ENCODE measurements around the gene ARHGEF11.

ARHGEF11 gene

DNA sequence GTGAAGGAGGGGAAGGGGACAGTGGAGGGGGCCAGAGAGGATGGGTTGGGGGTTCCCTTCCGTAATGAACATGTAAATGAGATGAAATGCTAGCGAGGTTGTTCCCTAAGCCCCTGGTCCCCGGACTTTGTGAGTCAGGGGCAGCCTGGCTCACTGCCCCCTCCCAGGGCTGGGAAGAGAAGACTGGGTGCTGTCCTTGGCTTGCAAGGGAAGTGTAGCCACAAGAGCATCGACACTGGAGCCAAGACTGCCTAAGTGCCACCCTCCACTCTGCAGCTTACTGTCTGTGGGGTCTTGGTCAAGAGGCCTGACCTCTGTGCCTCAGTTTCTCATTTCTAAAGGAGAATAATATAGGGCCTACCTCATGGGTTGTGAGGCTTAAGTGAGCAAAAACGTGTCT lies 151.5 kb downstream of the ARHGEF11 start:
- peaks cover 53% of the 10 kb centered on the region for H3K27me3 ChIP-seq (ENCODE audit: control insufficient read depth, insufficient read depth, low read length)
- no peak overlapping the region for H3K27ac ChIP-seq (ENCODE audit: low read depth, low read length)
- H3K4me1 ChIP-seq (ENCODE audit: control insufficient read depth, insufficient read depth, low read length), result peaks cover 7% of the 10 kb centered on the region
- H3K9ac ChIP-seq (ENCODE audit: low read depth, low read length), result no peak overlapping the region
- peak overlapping the region; percentile 51; the same call in 1 of the 2 replicates for H3K4me3 ChIP-seq (ENCODE audit: low read depth, low read length)
- no peaks in the 10 kb centered on the region for H3K36me3 ChIP-seq (ENCODE audit: control insufficient read depth, insufficient read depth, low read length)
- no peaks in the 10 kb centered on the region for H3K9me3 ChIP-seq (ENCODE audit: control insufficient read depth, insufficient read depth, low read length)

GRCh38 chr1:156893048-156893953 lies 152.2 kb downstream of the ARHGEF11 start, which contains the start of gene PEAR1:
Gene PEAR1 (plus strand): TSS chr1:156893718. CDS start chr1:156903927, 10,209 bp downstream.
- Histone ChIP-seq H3K4me1 (ENCODE audit: control insufficient read depth, insufficient read depth, low read length) (peaks cover 7% of the 10 kb centered on the region), H3K9me3 (ENCODE audit: control insufficient read depth, insufficient read depth, low read length) (no peaks in the 10 kb centered on the region), H3K27me3 (ENCODE audit: control insufficient read depth, insufficient read depth, low read length) (peaks cover 59% of the 10 kb centered on the region), H3K36me3 (ENCODE audit: control insufficient read depth, insufficient read depth, low read length) (no peaks in the 10 kb centered on the region), H3K27ac (ENCODE audit: low read depth, low read length) (no peak within 1 kb of the TSS), H3K9ac (ENCODE audit: low read depth, low read length) (no peak within 1 kb of the TSS), H3K4me3 (ENCODE audit: low read depth, low read length) (peak within 1 kb of the TSS; percentile 51)

DNA sequence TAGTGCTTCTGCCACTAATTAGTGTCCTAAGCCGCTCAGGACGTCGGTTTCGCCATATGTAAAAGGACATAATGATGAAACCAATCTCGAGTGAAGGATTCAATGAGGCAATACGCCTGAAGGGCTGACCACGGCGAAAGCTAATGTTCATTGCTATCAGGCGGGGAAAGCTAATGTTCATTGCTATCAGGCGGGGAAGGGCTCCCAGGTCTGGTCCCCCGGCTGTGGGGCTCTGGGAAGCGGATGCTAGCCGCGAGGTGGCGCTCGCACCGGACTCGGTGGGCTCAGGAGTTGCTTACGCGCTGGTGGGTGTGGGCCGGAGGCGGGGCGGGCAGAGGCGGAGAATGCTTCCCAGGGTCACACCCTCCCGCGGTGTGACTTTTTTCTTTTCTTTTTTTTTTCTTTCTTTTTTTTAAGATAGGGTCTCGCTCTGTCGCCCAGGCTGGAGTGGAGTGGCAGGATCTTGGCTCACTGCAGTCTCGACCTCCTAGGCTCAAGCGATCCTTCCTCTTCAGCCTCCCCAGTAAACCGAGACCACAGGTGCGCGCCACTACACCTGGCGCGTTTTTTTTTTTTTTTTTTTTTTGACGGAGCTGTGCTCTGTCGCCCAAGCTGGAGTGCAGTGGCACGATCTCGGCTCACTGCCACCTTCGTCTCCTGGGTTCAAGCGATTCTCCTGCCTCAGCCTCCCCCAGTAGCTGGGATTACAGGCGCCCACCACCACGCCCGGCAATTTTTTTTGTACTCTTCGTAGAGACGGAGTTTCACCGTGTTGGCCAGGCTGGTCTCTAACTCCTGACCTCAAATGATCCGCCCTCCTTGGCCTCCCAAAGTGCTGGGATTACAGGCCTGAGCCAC lies 153.1 kb downstream of the ARHGEF11 start:
- no peak overlapping the region for H3K9ac ChIP-seq (ENCODE audit: low read depth, low read length)

GRCh38 chr1:156889802-156890580 lies 155.6 kb downstream of the ARHGEF11 start:
- Histone ChIP-seq H3K36me3 (ENCODE audit: control insufficient read depth, insufficient read depth, low read length) (no peaks in the 10 kb centered on the region), H3K4me3 (ENCODE audit: low read depth, low read length) (no peak overlapping the region), H3K4me1 (ENCODE audit: control insufficient read depth, insufficient read depth, low read length) (peaks cover 20% of the 10 kb centered on the region), H3K27ac (ENCODE audit: low read depth, low read length) (no peak overlapping the region), H3K27me3 (ENCODE audit: control insufficient read depth, insufficient read depth, low read length) (peaks cover 77% of the 10 kb centered on the region), H3K9ac (ENCODE audit: low read depth, low read length) (no peak overlapping the region), H3K9me3 (ENCODE audit: control insufficient read depth, insufficient read depth, low read length) (no peaks in the 10 kb centered on the region)

More for the DNA sequence above, 153.1 kb downstream of the ARHGEF11 start:
- H3K4me1 ChIP-seq (ENCODE audit: control insufficient read depth, insufficient read depth, low read length), result peaks cover 11% of the 10 kb centered on the region
- H3K4me3 ChIP-seq (ENCODE audit: low read depth, low read length), result peak overlapping the region; percentile 51
- H3K9me3 ChIP-seq (ENCODE audit: control insufficient read depth, insufficient read depth, low read length), result no peaks in the 10 kb centered on the region
- no peaks in the 10 kb centered on the region for H3K36me3 ChIP-seq (ENCODE audit: control insufficient read depth, insufficient read depth, low read length)
- H3K27me3 ChIP-seq (ENCODE audit: control insufficient read depth, insufficient read depth, low read length), result peaks cover 64% of the 10 kb centered on the region
- no peak overlapping the region for H3K27ac ChIP-seq (ENCODE audit: low read depth, low read length)

DNA sequence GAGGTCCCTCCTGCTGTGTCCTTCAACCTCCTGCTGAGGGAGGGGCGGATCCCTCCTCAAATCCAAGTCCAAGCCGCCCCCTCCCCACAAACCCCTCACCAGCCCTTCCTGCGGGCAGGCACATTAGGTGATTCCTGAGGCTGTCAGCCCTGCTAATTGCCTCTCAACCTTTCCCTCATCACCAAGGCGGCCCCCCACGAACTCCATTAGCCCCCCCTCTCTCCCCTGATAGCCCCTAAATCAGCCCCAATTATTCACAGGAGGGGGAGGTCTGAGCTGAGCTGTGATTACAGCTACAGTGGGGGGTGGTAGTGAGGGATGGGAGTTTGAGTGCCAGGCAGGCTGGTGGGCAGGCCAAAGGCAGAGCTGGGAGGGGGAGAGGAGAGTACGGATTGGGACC lies 157.8 kb downstream of the ARHGEF11 start:
- H3K27ac ChIP-seq (ENCODE audit: low read depth, low read length), result no peak overlapping the region
- no peaks in the 10 kb centered on the region for H3K9me3 ChIP-seq (ENCODE audit: control insufficient read depth, insufficient read depth, low read length)
- peaks cover 67% of the 10 kb centered on the region for H3K27me3 ChIP-seq (ENCODE audit: control insufficient read depth, insufficient read depth, low read length)
- H3K4me3 ChIP-seq (ENCODE audit: low read depth, low read length), result no peak overlapping the region
- H3K4me1 ChIP-seq (ENCODE audit: control insufficient read depth, insufficient read depth, low read length), result peaks cover 28% of the 10 kb centered on the region
- no peaks in the 10 kb centered on the region for H3K36me3 ChIP-seq (ENCODE audit: control insufficient read depth, insufficient read depth, low read length)
- H3K9ac ChIP-seq (ENCODE audit: low read depth, low read length), result no peak overlapping the region

GRCh38 chr1:156887317-156887716 lies 158.2 kb downstream of the ARHGEF11 start:
- Histone ChIP-seq H3K36me3 (ENCODE audit: control insufficient read depth, insufficient read depth, low read length) (no peaks in the 10 kb centered on the region), H3K9ac (ENCODE audit: low read depth, low read length) (no peak overlapping the region), H3K9me3 (ENCODE audit: control insufficient read depth, insufficient read depth, low read length) (no peaks in the 10 kb centered on the region), H3K27me3 (ENCODE audit: control insufficient read depth, insufficient read depth, low read length) (peaks cover 63% of the 10 kb centered on the region), H3K4me3 (ENCODE audit: low read depth, low read length) (no peak overlapping the region), H3K4me1 (ENCODE audit: control insufficient read depth, insufficient read depth, low read length) (peaks cover 28% of the 10 kb centered on the region), H3K27ac (ENCODE audit: low read depth, low read length) (no peak overlapping the region)

DNA sequence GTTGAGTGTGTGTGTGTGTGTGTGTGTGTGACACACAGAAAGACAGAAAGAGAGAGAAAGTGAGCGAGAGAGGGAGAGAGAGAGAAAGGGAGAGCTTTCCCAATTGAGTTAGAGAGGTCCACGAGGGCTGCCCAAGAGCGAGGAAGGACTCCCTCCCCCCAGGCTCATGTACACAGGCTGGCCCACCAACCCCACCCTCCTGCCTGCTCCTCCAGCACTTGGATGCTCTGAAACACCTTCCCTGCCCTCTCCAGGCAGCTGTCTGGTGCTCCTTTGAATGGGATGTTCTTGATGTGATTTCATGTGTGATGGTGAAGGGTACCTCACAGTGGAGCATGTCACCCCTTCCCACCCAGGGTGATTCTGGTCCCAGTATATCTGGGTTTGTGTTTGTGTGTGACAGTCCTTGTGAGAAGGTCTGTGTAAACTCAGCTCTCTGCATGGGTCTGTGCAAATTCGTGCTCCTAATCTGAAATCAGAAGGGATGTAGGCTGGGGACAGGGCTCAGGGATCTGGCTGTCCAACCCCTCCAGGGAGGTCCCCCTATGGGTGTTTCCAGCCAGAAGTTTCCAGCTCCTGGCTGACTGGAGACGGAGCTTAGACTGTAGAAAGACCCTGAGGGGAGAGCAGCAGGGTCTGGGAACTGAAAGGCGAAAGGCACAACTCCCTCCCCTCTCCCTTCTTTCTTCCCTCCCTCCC lies 158.8 kb downstream of the ARHGEF11 start:
- Histone ChIP-seq H3K9ac (ENCODE audit: low read depth, low read length) (no peak overlapping the region), H3K36me3 (ENCODE audit: control insufficient read depth, insufficient read depth, low read length) (no peaks in the 10 kb centered on the region), H3K27me3 (ENCODE audit: control insufficient read depth, insufficient read depth, low read length) (peaks cover 57% of the 10 kb centered on the region), H3K27ac (ENCODE audit: low read depth, low read length) (no peak overlapping the region), H3K4me1 (ENCODE audit: control insufficient read depth, insufficient read depth, low read length) (peaks cover 28% of the 10 kb centered on the region), H3K9me3 (ENCODE audit: control insufficient read depth, insufficient read depth, low read length) (no peaks in the 10 kb centered on the region), H3K4me3 (ENCODE audit: low read depth, low read length) (no peak overlapping the region)

GRCh38 chr1:156885880-156886355 lies 159.6 kb downstream of the ARHGEF11 start:
- Histone ChIP-seq H3K9me3 (ENCODE audit: control insufficient read depth, insufficient read depth, low read length) (no peaks in the 10 kb centered on the region), H3K36me3 (ENCODE audit: control insufficient read depth, insufficient read depth, low read length) (no peaks in the 10 kb centered on the region), H3K9ac (ENCODE audit: low read depth, low read length) (no peak overlapping the region), H3K27ac (ENCODE audit: low read depth, low read length) (no peak overlapping the region), H3K27me3 (ENCODE audit: control insufficient read depth, insufficient read depth, low read length) (peaks cover 52% of the 10 kb centered on the region), H3K4me1 (ENCODE audit: control insufficient read depth, insufficient read depth, low read length) (peaks cover 28% of the 10 kb centered on the region), H3K4me3 (ENCODE audit: low read depth, low read length) (no peak overlapping the region)

GRCh38 chr1:156885314-156885713 lies 160.2 kb downstream of the ARHGEF11 start:
- Histone ChIP-seq H3K9ac (ENCODE audit: low read depth, low read length) (no peak overlapping the region), H3K27me3 (ENCODE audit: control insufficient read depth, insufficient read depth, low read length) (peaks cover 51% of the 10 kb centered on the region)

More at GRCh38 chr1:156885314-156885713, 160.2 kb downstream of the ARHGEF11 start:
- Histone ChIP-seq H3K4me1 (ENCODE audit: control insufficient read depth, insufficient read depth, low read length) (peaks cover 28% of the 10 kb centered on the region), H3K27ac (ENCODE audit: low read depth, low read length) (no peak overlapping the region), H3K36me3 (ENCODE audit: control insufficient read depth, insufficient read depth, low read length) (no peaks in the 10 kb centered on the region), H3K9me3 (ENCODE audit: control insufficient read depth, insufficient read depth, low read length) (no peaks in the 10 kb centered on the region), H3K4me3 (ENCODE audit: low read depth, low read length) (no peak overlapping the region)
